Stomach (tissue), 4 donors: ENCODE measurements around the gene MACROD1.
A peak's percentile ranks its signal among the peaks of the same experiment; 100 is the strongest.

ENCODE experiments used
- EP300 ChIP-seq: sonication (generic); formaldehyde crosslinking; IDR thresholded peaks from one replicate; pipeline ENCODE4 v1.6.1; 2017; ENCODE audit warnings: antibody characterized with exemption
- POLR2A ChIP-seq, 4 donors: fragments of 450-650 bp; IDR thresholded peaks; one replicate each; pipeline ENCODE4 v1.6.1; 2016; ENCODE audit warnings: antibody characterized with exemption in 4 of 4, control low read depth in 2 of 4, mild to moderate bottlenecking in 1 of 4, moderate library complexity in 1 of 4
- TF ChIP-seq, protein P1 (sequence below), 7 experiments: fragments of 450-650 bp in 4 of 7; fragments of 200-600 bp in 3 of 7; sonication (generic) in 3 of 7; IDR thresholded peaks; one replicate each; pipeline ENCODE4 v1.5.1; 2016 to 2019; ENCODE audit warnings: antibody characterized with exemption in 7 of 7, control low read depth in 2 of 7, mild to moderate bottlenecking in 1 of 7

GRCh38 chr11:64181506-64182411 lies 15.8 kb upstream of the MACROD1 start:
- no peak for TF ChIP-seq EP300
- TF ChIP-seq, protein P1, sequence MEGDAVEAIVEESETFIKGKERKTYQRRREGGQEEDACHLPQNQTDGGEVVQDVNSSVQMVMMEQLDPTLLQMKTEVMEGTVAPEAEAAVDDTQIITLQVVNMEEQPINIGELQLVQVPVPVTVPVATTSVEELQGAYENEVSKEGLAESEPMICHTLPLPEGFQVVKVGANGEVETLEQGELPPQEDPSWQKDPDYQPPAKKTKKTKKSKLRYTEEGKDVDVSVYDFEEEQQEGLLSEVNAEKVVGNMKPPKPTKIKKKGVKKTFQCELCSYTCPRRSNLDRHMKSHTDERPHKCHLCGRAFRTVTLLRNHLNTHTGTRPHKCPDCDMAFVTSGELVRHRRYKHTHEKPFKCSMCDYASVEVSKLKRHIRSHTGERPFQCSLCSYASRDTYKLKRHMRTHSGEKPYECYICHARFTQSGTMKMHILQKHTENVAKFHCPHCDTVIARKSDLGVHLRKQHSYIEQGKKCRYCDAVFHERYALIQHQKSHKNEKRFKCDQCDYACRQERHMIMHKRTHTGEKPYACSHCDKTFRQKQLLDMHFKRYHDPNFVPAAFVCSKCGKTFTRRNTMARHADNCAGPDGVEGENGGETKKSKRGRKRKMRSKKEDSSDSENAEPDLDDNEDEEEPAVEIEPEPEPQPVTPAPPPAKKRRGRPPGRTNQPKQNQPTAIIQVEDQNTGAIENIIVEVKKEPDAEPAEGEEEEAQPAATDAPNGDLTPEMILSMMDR (IDR thresholded peaks at IDR 0.05), result no peak
- TF ChIP-seq POLR2A (IDR thresholded peaks at IDR 0.05), result peak in 2 of 4 donors; percentile 13 to 64
